T-cell (primary cell): ENCODE results near the gene ARL6. TPM values are rescaled to one million over a fixed set of nuclear protein-coding genes. Genes with fewer than 3 reads are reported as not detected.
"Not testable (repeated sequence)": the region's sequence is repeated elsewhere in the genome, so short reads cannot be mapped to it uniquely, and the experiment has no call there.

Experiments used
- ATAC-seq, 4 experiments: fragments of 200-7000 bp in 3 of 4; fragments of 150-1000 bp in 1 of 4; cut with Tn5 transposase; replicated peaks in 1 of 4; 1 replicate in 3 of 4; 2 replicates in 1 of 4; pipeline ENCODE4 v1.10.0; 2021; ENCODE audit warnings: moderate library complexity in 3 of 4, mild to moderate bottlenecking in 2 of 4, moderate number of reproducible peaks in 1 of 4
- CTCF ChIA-PET, 2 donors: fragments of 300-600 bp; sonication (Branson Sonifier 250); formaldehyde crosslinking; loops; one replicate each; lab custom pipeline; 2022; ENCODE audit warnings: antibody characterized with exemption in 2 of 2; lab: Charles Lee
- POLR2A ChIA-PET, 2 donors: fragments of 300-600 bp; sonication (Branson Sonifier 250); formaldehyde crosslinking; loops; one replicate each; lab custom pipeline; 2022; ENCODE audit warnings: antibody characterized with exemption in 2 of 2; lab: Charles Lee
- DNase-seq, 35 experiments: peaks; one replicate each; pipeline versions ENCODE4 v3.0.0 to v3.0.0-alpha.2; 2013 to 2023
- H3K27ac ChIP-seq: one replicate; pipeline ENCODE4 v1.5.1; 2013; ENCODE audit warnings: low read length
- H3K27me3 ChIP-seq, 2 experiments: replicated peaks in 1 of 2; 1 replicate in 1 of 2; 2 replicates in 1 of 2; pipeline versions ENCODE4 v1.6.1 to v1.7.0; 2013; ENCODE audit warnings: low read length in 1 of 2, mixed read lengths in 1 of 2; ENCODE audit not compliant: control insufficient read depth in 2 of 2, insufficient read depth in 2 of 2; ENCODE audit errors: extremely low read depth in 1 of 2
- H3K36me3 ChIP-seq, 2 donors: 1 replicate in 1 of 2; 2 replicates in 1 of 2; pipeline versions ENCODE4 v1.6.1 to v1.7.0; 2013; ENCODE audit warnings: low read length in 1 of 2; ENCODE audit not compliant: control insufficient read depth in 2 of 2, insufficient read depth in 1 of 2; ENCODE audit errors: extremely low read depth in 1 of 2
- H3K4me1 ChIP-seq, 2 experiments: 1 replicate in 1 of 2; 2 replicates in 1 of 2; pipeline versions ENCODE4 v1.6.1 to v1.7.0; 2013; ENCODE audit warnings: low read length in 2 of 2, mixed read lengths in 1 of 2; ENCODE audit not compliant: insufficient read depth in 2 of 2, control insufficient read depth in 1 of 2; ENCODE audit errors: extremely low read depth in 1 of 2
- H3K4me3 ChIP-seq, 2 donors: 1 replicate in 1 of 2; 2 replicates in 1 of 2; pipeline versions ENCODE4 v1.5.1 to v1.7.0; 2013; ENCODE audit warnings: mild to moderate bottlenecking in 2 of 2, low read length in 1 of 2, moderate library complexity in 1 of 2; ENCODE audit not compliant: control insufficient read depth in 1 of 2; ENCODE audit errors: extremely low read depth in 1 of 2
- H3K9me3 ChIP-seq: 2 replicates; pipeline ENCODE4 v1.7.0; 2013
- H3K27ac Mint-ChIP-seq, 2 donors: one replicate each; pipeline ENCODE4 v1.8.0; 2020 to 2021; ENCODE audit warnings: mild to moderate bottlenecking in 2 of 2, mixed read lengths in 2 of 2
- H3K27me3 Mint-ChIP-seq, 2 donors: one replicate each; pipeline ENCODE4 v1.8.0; 2021 to 2022; ENCODE audit warnings: mixed read lengths in 2 of 2
- H3K36me3 Mint-ChIP-seq: one replicate; pipeline ENCODE4 v1.8.0; 2021; ENCODE audit warnings: mixed read lengths
- H3K4me1 Mint-ChIP-seq, 3 donors: one replicate each; pipeline ENCODE4 v1.8.0; 2020 to 2022; ENCODE audit warnings: mixed read lengths in 3 of 3, mild to moderate bottlenecking in 1 of 3
- H3K4me3 Mint-ChIP-seq, 3 donors: one replicate each; pipeline ENCODE4 v1.8.0; 2020 to 2022; ENCODE audit warnings: mild to moderate bottlenecking in 3 of 3, mixed read lengths in 3 of 3, moderate library complexity in 3 of 3
- H3K9me3 Mint-ChIP-seq, 3 donors: one replicate each; pipeline ENCODE4 v1.8.0; 2020 to 2022; ENCODE audit warnings: mixed read lengths in 3 of 3
- WGBS: methylation state at CpG from one replicate; pipeline ENCODE4 v1.1.5; 2013; ENCODE audit warnings: missing lambda C conversion rate; ENCODE audit not compliant: insufficient coverage; 5-methylcytosine and 5-hydroxymethylcytosine counted together
- total RNA-seq, 35 experiments: library from RNA in 6 of 35; stranded (reverse) in 6 of 35; fragments of 120-200 nt in 1 of 35; gene quantifications; one replicate each; pipeline versions ENCODE4 v1.2.1 to v1.2.4 and lab custom pipeline; 2013 to 2026

ARL6 gene
- total RNA-seq, 5 donors from 2014 or later (not counting 1 experiment from before 2014, with no cell fraction given), result 3.5 to 4.5 (median 3.9) TPM

GRCh38 chr3:97833184-97833583 is 68.6 kb downstream of the ARL6 start:
- H3K4me1 Mint-ChIP-seq, H3K27ac Mint-ChIP-seq, H3K4me3 Mint-ChIP-seq, H3K36me3 ChIP-seq, H3K9me3 ChIP-seq, H3K27me3 ChIP-seq, H3K27ac ChIP-seq, POLR2A ChIA-PET, H3K36me3 Mint-ChIP-seq, H3K27me3 Mint-ChIP-seq, H3K4me3 ChIP-seq, DNase-seq, H3K9me3 Mint-ChIP-seq, CTCF ChIA-PET, H3K4me1 ChIP-seq, ATAC-seq: not testable (repeated sequence)
- WGBS, result no CpG with 5 or more reads among the region's 4 CpGs

GRCh38 chr3:97835761-97836160 is 71.2 kb downstream of the ARL6 start:
- H3K27ac ChIP-seq, result no peak overlapping the region
- no peak overlapping the region for H3K4me3 Mint-ChIP-seq
- H3K4me3 ChIP-seq, result no peak overlapping the region
- 100% methylated on average over 1 of the region's 5 CpGs for WGBS
- H3K9me3 Mint-ChIP-seq, result peaks cover 0 to 7% (median 4%) of the 10 kb centered on the region in 3 donors
- ATAC-seq, result no peak
- no peaks in the 10 kb centered on the region for H3K27me3 ChIP-seq
- ChIA-PET POLR2A (no interaction called here), CTCF (no interaction called here)
- no peaks in the 10 kb centered on the region for H3K4me1 Mint-ChIP-seq
- no peak overlapping the region for H3K27ac Mint-ChIP-seq
- DNase-seq, result no peak
- no peaks in the 10 kb centered on the region for H3K36me3 ChIP-seq
- no peaks in the 10 kb centered on the region for H3K9me3 ChIP-seq
- H3K4me1 ChIP-seq, result no peaks in the 10 kb centered on the region
- H3K36me3 Mint-ChIP-seq, result peaks cover 3% of the 10 kb centered on the region
- H3K27me3 Mint-ChIP-seq, result no peaks in the 10 kb centered on the region

- no peak overlapping the region for H3K27ac Mint-ChIP-seq
- ChIA-PET CTCF (no interaction called here), POLR2A (interaction anchor here in 1 of 2 donors (0.6 kb wide), 1 partner anchor 125 kb away, joined by 3 read pairs; no protein-coding TSS in a partner anchor)
- ATAC-seq (no peak), DNase-seq (no peak)
- no peaks in the 10 kb centered on the region for H3K9me3 Mint-ChIP-seq
- Histone ChIP-seq H3K27me3 (no peaks in the 10 kb centered on the region), H3K9me3 (no peaks in the 10 kb centered on the region), H3K36me3 (no peaks in the 10 kb centered on the region), H3K4me1 (no peaks in the 10 kb centered on the region), H3K4me3 (no peak overlapping the region), H3K27ac (no peak overlapping the region)
- H3K4me1 Mint-ChIP-seq, result no peaks in the 10 kb centered on the region
- H3K4me3 Mint-ChIP-seq, result no peak overlapping the region
- H3K36me3 Mint-ChIP-seq, result no peaks in the 10 kb centered on the region
- 100% methylated on average over 1 of the region's 3 CpGs for WGBS
- no peaks in the 10 kb centered on the region for H3K27me3 Mint-ChIP-seq
These were observed 73.8 kb downstream of the ARL6 start for GRCh38 chr3:97838393-97838792.

GRCh38 chr3:97839944-97840343 is 75.4 kb downstream of the ARL6 start:
- no peaks in the 10 kb centered on the region for H3K36me3 ChIP-seq
- no peaks in the 10 kb centered on the region for H3K4me1 Mint-ChIP-seq
- H3K9me3 Mint-ChIP-seq, result no peaks in the 10 kb centered on the region
- no peak overlapping the region for H3K4me3 ChIP-seq
- ATAC-seq (no peak), DNase-seq (no peak)
- no peak overlapping the region for H3K27ac Mint-ChIP-seq
- WGBS, result 83% methylated on average over 2 of the region's 2 CpGs
- H3K27ac ChIP-seq, result no peak overlapping the region
- POLR2A ChIA-PET, result no interaction called here
- H3K4me3 Mint-ChIP-seq, result no peak overlapping the region
- H3K9me3 ChIP-seq, result no peaks in the 10 kb centered on the region
- H3K4me1 ChIP-seq, result no peaks in the 10 kb centered on the region
- H3K27me3 Mint-ChIP-seq, result no peaks in the 10 kb centered on the region
- CTCF ChIA-PET, result interaction anchor here in 1 of 2 donors (0.5 kb wide), 1 partner anchor 44 kb away, joined by 4 read pairs; no protein-coding TSS in a partner anchor
- no peaks in the 10 kb centered on the region for H3K27me3 ChIP-seq
- peaks cover 4% of the 10 kb centered on the region for H3K36me3 Mint-ChIP-seq

GRCh38 chr3:97841304-97841703 is 76.7 kb downstream of the ARL6 start:
- no peak for DNase-seq
- Mint-ChIP-seq H3K36me3 (peaks cover 12% of the 10 kb centered on the region), H3K4me3 (no peak overlapping the region), H3K4me1 (no peaks in the 10 kb centered on the region), H3K27me3 (no peaks in the 10 kb centered on the region), H3K9me3 (no peaks in the 10 kb centered on the region), H3K27ac (no peak overlapping the region)
- ChIA-PET POLR2A (no interaction called here), CTCF (interaction anchor here in 1 of 2 donors (1.0 kb wide), 1 partner anchor 20 kb away, joined by 3 read pairs; the partner anchor contains the start of gene CRYBG3)
- Histone ChIP-seq H3K27me3 (no peaks in the 10 kb centered on the region), H3K27ac (no peak overlapping the region), H3K9me3 (no peaks in the 10 kb centered on the region), H3K4me1 (no peaks in the 10 kb centered on the region), H3K4me3 (no peak overlapping the region), H3K36me3 (no peaks in the 10 kb centered on the region)
- ATAC-seq, result no peak
- 94% methylated on average over 4 of the region's 8 CpGs for WGBS

- no peak overlapping the region for H3K4me3 Mint-ChIP-seq
- H3K36me3 Mint-ChIP-seq, result peaks cover 13% of the 10 kb centered on the region
- Histone ChIP-seq H3K4me1 (no peaks in the 10 kb centered on the region), H3K36me3 (no peaks in the 10 kb centered on the region), H3K4me3 (no peak overlapping the region), H3K27ac (no peak overlapping the region), H3K9me3 (no peaks in the 10 kb centered on the region), H3K27me3 (no peaks in the 10 kb centered on the region)
- no peaks in the 10 kb centered on the region for H3K27me3 Mint-ChIP-seq
- WGBS, result no CpG with 5 or more reads among the region's 3 CpGs
- ChIA-PET POLR2A (no interaction called here), CTCF (interaction anchor here in 1 of 2 donors (1.0 kb wide), 1 partner anchor 21 kb away, joined by 3 read pairs; the partner anchor contains the start of gene CRYBG3)
- ATAC-seq, result no peak
- H3K4me1 Mint-ChIP-seq, result no peaks in the 10 kb centered on the region
- H3K27ac Mint-ChIP-seq, result no peak overlapping the region
- no peak for DNase-seq
- H3K9me3 Mint-ChIP-seq, result no peaks in the 10 kb centered on the region
These were observed 77.4 kb downstream of the ARL6 start for GRCh38 chr3:97841956-97842355.

GRCh38 chr3:97848779-97849178 is 84.2 kb downstream of the ARL6 start:
- H3K4me1 Mint-ChIP-seq, result no peaks in the 10 kb centered on the region
- H3K27ac ChIP-seq, result no peak overlapping the region
- H3K36me3 Mint-ChIP-seq, result peaks cover 21% of the 10 kb centered on the region
- POLR2A ChIA-PET, result no interaction called here
- no peaks in the 10 kb centered on the region for H3K36me3 ChIP-seq
- ATAC-seq, result no peak
- H3K27me3 Mint-ChIP-seq, result no peaks in the 10 kb centered on the region
- peaks cover 0 to 3% (median 0%) of the 10 kb centered on the region in 3 donors for H3K9me3 Mint-ChIP-seq
- H3K4me1 ChIP-seq, result no peaks in the 10 kb centered on the region
- CTCF ChIA-PET, result no interaction called here
- no peak overlapping the region for H3K27ac Mint-ChIP-seq
- DNase-seq, result no peak
- no peaks in the 10 kb centered on the region for H3K9me3 ChIP-seq
- H3K4me3 Mint-ChIP-seq, result no peak overlapping the region
- H3K27me3 ChIP-seq, result no peaks in the 10 kb centered on the region
- whole genome bisulfite sequencing, result no CpG with 5 or more reads among the region's 3 CpGs
- no peak overlapping the region for H3K4me3 ChIP-seq
